Renal cortex interstitium (tissue), 11 donors: ENCODE results near the gene TMEM209. TPM values are rescaled to one million over a fixed set of nuclear protein-coding genes. Genes with fewer than 3 reads are reported as not detected.

Source experiments
- DNase-seq, 11 donors: peaks; one replicate each; pipeline ENCODE4 v3.0.0-alpha.2; 2013; ENCODE audit warnings: low read depth in 9 of 11, low spot score in 4 of 11; ENCODE audit errors: extremely low read depth in 1 of 11
- polyA plus RNA-seq, 3 donors: library from polyadenylated mRNA; unstranded; fragments of 120-200 nt; gene quantifications; one replicate each; pipeline ENCODE4 v1.2.1, GENCODE V29; 2013; ENCODE audit not compliant: insufficient read length in 3 of 3

Gene TMEM209
- polyA plus RNA-seq, 3 donors, result 24.5 to 32.1 (median 29.5) TPM

- no peak for DNase-seq
Measured at GRCh38 chr7:130182990-130183389, 22.2 kb downstream of the TMEM209 start.

- DNase-seq, result no peak
Measured at GRCh38 chr7:130181263-130181605, 24.0 kb downstream of the TMEM209 start.

- DNase-seq, result no peak
Measured at GRCh38 chr7:130180571-130181262, 24.5 kb downstream of the TMEM209 start.

DNA sequence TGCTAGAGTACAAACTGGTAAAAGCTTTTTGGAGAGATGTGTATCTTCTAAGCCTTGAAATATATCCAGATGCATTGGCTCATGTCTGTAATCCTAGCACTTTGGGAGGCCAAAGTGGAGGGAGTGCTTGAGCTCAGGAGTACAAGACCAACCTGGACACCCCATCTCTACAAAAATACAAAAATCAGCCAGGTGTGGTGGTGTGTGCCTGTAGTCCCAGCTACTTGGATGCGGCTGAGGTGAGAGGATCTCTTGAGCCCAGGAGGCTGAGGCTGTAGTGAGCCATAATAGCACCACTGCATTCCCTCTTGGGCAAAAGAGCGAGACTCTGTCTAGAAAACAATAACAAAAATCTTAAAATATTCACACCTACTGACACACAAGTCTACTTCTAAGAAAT is 25.6 kb downstream of the TMEM209 start:
- no peak for DNase-seq

DNA sequence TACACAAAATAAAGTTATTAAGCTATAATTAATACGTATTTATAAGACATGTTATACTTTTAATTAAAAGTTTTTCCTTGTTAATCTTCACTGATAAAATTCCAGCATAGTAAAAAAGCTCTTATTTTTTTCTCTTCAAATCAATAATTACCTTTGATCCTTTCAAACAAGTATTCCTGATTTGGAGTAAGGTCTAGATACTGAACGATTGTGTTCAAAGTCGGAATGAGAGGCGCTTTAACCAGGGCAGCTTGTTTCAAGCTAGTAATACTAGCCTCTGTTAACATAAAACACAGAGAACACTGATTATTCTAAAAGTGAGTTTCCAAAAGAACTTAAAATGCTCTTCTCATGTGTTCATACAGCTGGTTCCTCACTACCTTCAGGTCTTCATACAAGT is 27.0 kb downstream of the TMEM209 start:
- DNase-seq, result no peak

DNA sequence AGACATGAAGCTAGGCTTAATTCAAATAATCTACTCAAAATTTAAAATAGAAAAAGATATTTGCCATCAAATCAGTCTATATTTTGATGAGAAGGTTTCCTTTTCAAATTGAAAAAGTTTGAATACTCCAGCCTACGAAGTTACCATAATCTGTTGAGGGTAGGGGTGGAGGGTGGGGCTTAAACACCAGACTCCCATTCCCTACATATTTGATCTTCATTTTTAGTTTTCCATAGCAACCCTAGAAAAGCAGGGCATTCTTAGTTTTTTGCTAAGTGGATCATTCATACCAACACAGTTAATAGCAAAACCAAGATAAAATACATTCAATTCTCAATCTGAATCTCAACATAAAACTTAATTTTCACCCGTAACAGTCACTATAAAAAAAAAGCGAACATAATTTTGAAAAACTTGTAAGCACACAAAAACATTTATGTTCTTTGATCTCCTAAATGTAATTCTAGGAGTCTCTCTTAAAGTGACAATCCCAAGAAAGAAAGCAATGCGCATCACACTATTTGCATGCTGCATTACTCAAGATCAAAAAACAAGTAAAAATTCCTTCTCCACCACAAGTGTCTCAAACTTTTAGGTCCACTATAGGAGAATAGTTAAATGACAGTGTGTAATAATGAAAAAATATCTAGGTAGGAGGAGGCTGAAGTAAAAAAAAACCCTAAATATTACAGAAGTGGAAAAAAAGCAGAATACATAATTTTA is 30.8 kb downstream of the TMEM209 start:
- DNase-seq, result no peak

- DNase-seq, result no peak
Measured at GRCh38 chr7:130162196-130162595, 43.0 kb downstream of the TMEM209 start.

- no peak for DNase-seq
Measured at GRCh38 chr7:130160455-130160854, 44.8 kb downstream of the TMEM209 start.

DNA sequence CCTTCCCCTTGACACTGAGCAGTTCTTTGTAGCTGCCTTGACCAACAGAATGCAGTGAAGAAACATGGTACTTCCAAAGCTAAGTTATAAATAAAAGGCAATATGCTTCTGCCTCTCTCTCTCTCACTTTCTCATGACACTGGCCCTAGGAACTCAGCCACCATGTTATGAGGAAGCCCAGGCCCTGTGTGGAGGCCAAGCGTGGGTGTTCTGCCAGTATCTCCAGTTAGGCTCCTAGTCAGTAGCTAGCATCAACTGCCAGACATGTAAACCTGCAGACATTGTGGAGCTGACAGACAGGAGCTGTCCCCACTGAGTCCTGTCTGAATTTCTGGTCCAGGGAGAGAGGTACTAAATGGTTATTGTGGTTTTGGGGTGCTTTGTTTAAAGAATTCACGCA is 45.2 kb downstream of the TMEM209 start:
- no peak for DNase-seq

- no peak for DNase-seq
Measured at GRCh38 chr7:130157700-130158099, 47.5 kb downstream of the TMEM209 start.

- DNase-seq, result no peak
Measured at GRCh38 chr7:130156140-130156539, 49.1 kb downstream of the TMEM209 start.

DNA sequence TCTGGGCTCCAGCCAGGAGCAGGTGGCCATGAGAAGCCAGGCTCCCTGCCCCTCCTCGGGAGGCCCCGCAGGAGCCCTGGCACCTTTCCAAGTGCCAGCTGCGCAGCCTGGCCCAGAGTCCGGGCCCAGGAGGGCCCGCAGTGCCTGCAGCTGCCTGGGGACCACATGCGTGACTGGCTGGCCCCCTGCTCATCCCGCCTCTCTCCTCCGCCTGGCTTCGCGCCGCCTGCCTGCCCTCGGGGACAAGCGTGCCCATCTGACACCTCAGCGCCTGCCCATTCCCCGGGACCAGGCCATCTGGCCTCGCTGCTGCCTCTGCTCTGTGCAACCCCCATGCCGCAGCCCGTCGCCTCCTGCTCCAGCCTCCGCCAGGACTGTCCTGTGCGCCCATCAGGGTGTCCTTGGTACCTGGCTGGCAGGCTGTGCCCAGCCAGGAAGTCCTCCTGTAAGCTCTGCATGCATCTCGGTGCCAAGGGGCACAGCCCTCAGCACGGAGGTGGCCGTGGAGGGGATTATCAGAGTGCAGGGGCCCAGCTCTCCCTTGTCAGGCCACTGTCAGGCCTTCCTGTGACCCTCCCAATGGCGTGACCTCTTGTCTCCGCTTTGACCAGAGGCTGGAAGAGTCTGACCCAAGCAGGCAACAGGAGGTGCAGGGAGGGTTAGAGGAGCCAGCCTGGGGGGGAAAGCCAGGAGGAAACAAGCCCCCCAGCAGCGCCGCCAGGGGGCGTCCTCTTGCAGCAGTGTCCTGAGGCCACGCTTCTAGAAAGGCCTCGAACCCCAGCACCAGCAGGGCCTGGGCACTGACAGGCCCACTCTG is 50.5 kb downstream of the TMEM209 start:
- no peak for DNase-seq

DNA sequence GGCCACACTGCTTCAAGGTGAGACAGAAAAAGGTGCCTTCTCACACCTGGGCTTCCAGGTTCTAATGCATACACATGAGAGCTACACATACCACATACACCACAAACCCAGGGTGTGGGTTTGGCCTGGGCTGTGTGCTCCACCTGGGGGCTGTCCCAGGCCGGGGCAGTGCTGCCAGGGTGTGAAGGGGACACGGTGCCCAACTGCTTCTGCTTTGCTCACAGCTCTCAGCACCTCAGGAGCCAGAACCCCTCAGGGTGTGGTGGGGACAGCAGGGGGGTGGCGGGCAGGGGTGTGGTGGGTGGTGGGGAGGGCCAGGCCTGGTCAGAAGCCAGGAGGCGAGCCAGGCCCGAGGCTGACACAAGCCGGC is 51.1 kb downstream of the TMEM209 start:
- no peak for DNase-seq

DNA sequence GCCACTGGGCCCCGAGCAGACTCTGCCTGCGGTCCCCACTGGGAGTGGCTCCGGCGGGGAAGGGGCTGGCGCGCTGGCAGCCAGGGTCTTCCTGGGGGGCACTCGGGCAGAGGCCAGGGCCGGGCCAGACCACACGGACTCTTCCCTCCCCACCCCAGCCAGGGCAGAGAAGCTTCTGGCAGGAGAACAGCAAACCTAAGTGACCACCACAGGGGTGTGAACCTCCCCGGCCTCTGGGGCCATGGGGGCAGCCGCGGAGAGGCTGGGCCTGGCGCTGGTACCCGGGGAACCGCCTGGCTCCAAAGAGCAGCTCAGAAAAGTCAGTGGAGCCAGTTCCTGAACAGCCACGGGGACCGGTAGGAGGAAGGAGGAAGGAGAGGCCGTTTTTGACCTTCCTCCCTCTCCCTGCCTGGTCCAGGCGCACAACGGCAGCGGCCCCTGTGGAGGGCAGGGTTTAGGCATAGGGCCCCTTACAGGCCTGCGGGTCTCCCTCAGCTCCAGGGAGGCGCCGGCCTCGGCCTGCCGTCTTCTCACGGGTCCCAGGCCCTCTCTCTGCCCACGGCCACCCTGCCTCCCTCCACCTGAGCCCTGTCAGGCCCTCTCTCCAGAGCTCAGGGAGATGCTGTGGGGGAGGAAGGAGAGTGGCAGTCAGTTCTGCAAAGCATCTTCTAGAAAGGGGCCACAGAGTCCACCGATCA is 51.8 kb downstream of the TMEM209 start:
- DNase-seq, result no peak

DNA sequence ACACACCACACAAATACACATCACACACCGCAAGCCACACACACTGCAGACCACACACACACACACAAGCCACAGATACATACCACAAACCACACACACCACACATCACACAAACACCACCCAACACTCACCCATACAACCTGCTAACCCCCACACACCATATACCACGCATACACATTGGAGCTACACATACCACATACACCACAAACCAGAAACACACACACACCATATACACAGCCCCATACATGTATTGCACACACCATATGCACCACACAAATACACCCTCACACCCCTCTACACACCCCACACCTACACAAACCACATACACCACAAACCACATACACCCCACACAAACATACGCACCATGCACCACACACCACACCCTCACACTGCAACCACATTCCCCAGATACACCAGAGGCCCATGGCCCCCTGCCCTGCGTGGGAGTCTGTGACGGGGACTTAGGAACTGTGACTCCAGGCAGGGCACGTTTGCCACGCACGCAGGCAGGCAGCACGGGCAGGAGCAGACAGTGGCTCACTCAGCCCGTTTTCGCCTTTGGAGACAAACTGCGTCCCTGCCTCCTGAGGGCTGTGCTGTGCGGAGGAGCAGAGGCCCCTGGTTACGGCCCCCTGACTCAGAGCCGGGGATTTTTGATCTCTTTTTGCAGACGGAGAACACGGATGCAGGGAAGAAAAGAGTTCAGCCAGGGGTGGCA is 52.6 kb downstream of the TMEM209 start:
- no peak for DNase-seq

- DNase-seq, result no peak
Measured at GRCh38 chr7:130151591-130152492, 53.4 kb downstream of the TMEM209 start.

DNA sequence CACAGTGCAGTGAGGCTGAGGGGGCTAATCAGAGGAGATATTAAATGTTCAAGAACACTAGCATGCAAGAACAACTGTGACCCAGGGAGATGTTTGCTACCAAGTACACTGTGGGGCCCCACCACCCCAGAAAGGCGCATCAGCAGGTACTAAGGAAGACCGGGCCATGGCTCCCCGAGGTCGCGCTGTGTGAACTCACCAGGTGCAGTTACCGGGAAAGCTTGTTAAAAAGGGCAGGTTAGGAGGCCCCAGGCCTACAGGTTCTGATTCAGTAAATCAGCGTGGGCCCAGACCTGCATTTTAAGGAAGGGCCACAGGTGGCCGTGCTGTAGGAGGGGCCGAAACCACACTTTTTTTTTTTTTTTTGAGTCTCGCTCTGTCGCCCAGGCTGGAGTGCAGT is 54.6 kb downstream of the TMEM209 start:
- DNase-seq, result no peak
